Ishikawa (cell line): ENCODE results near the gene TPO.

ENCODE experiments used
- CEBPB ChIP-seq: IDR thresholded peaks from 2 replicates; pipeline ENCODE4 v1.6.1; 2012
- EGR1 ChIP-seq: IDR thresholded peaks from 2 replicates; pipeline ENCODE4 v1.6.1; 2012
- EP300 ChIP-seq: IDR thresholded peaks from 2 replicates; pipeline ENCODE4 v1.6.1; 2012; ENCODE audit warnings: borderline replicate concordance
- NFIC ChIP-seq: IDR thresholded peaks from 2 replicates; pipeline ENCODE4 v1.6.1; 2012
- RAD21 ChIP-seq: IDR thresholded peaks from 2 replicates; pipeline ENCODE4 v1.6.1; 2012; ENCODE audit warnings: low read depth
- TCF12 ChIP-seq: IDR thresholded peaks from 2 replicates; pipeline ENCODE4 v1.6.1; 2012; ENCODE audit warnings: low read depth
- ZBTB7A ChIP-seq: IDR thresholded peaks from 2 replicates; pipeline ENCODE4 v1.6.1; 2012; ENCODE audit warnings: low read depth
- TF ChIP-seq, protein P1 (sequence below): IDR thresholded peaks from 2 replicates; pipeline ENCODE4 v1.6.1; 2012
- TF ChIP-seq, protein P2 (sequence below): IDR thresholded peaks from 2 replicates; pipeline ENCODE4 v1.6.1; 2012

DNA sequence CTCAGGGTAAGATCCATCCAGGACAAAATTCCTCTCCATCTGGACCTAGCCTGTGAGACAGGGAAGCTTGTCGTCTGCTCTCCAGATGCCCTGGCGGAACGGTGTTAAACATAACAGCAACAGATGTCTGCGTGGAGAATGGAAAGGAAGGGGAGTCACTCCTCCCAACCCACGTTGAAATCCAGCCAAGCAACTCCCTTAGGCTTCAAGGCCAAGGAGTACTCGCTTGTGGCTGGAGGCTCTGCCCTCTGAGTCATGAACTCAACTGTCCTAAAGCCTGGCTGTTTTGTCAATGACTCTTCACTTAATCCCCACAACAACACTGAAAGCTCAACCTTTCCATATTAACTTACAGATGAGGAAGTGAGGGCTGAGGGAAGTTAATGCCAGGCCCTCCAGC lies 42.2 kb downstream of the TPO start:
- TF ChIP-seq RAD21 (no peak), ZBTB7A (no peak), CEBPB (no peak), NFIC (no peak), TCF12 (no peak), EGR1 (no peak), EP300 (no peak)
- TF ChIP-seq, protein P1, sequence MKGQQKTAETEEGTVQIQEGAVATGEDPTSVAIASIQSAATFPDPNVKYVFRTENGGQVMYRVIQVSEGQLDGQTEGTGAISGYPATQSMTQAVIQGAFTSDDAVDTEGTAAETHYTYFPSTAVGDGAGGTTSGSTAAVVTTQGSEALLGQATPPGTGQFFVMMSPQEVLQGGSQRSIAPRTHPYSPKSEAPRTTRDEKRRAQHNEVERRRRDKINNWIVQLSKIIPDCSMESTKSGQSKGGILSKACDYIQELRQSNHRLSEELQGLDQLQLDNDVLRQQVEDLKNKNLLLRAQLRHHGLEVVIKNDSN: no peak
- TF ChIP-seq, protein P2, sequence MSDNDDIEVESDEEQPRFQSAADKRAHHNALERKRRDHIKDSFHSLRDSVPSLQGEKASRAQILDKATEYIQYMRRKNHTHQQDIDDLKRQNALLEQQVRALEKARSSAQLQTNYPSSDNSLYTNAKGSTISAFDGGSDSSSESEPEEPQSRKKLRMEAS: no peak
